GM21381 (cell line): ENCODE measurements around the gene TNNT3.

ENCODE experiments used
- ATAC-seq: cut with Tn5 transposase; IDR thresholded peaks from one replicate; pipeline ENCODE4 v1.9.1; 2021; ENCODE audit warnings: mild to moderate bottlenecking, moderate library complexity; ENCODE audit not compliant: unreplicated experiment

Gene TNNT3

GRCh38 chr11:1893581-1894359 is 25.7 kb upstream of the TNNT3 start:
- ATAC-seq = no peak

GRCh38 chr11:1894759-1895158 is 24.7 kb upstream of the TNNT3 start:
- ATAC-seq = no peak

GRCh38 chr11:1896468-1896867 is 23.0 kb upstream of the TNNT3 start:
- ATAC-seq = no peak

- ATAC-seq = no peak
Observed at GRCh38 chr11:1896923-1897322, 22.6 kb upstream of the TNNT3 start.

- ATAC-seq = no peak
Observed at GRCh38 chr11:1899090-1899489, 20.4 kb upstream of the TNNT3 start.

- ATAC-seq = no peak
Observed at GRCh38 chr11:1899686-1900085, 19.8 kb upstream of the TNNT3 start.

GRCh38 chr11:1906181-1906580 is 13.3 kb upstream of the TNNT3 start:
- ATAC-seq = no peak

- ATAC-seq = no peak
Observed at GRCh38 chr11:1906611-1907423, 12.7 kb upstream of the TNNT3 start.

GRCh38 chr11:1908618-1909017 is 10.9 kb upstream of the TNNT3 start:
- ATAC-seq = no peak

GRCh38 chr11:1909524-1909923 is 10.0 kb upstream of the TNNT3 start:
- no peak for ATAC-seq

- ATAC-seq = no peak
Observed at GRCh38 chr11:1912289-1912878, 7.1 kb upstream of the TNNT3 start.

GRCh38 chr11:1913271-1914060 is 6.0 kb upstream of the TNNT3 start:
- ATAC-seq = no peak

GRCh38 chr11:1915795-1916131 is 3.7 kb upstream of the TNNT3 start:
- no peak for ATAC-seq

- ATAC-seq = no peak
Observed at GRCh38 chr11:1916132-1916985, 3.1 kb upstream of the TNNT3 start.

GRCh38 chr11:1916986-1917522 is 2.4 kb upstream of the TNNT3 start:
- no peak for ATAC-seq

- no peak for ATAC-seq
Observed at GRCh38 chr11:1917523-1918435, 1.7 kb upstream of the TNNT3 start.

- ATAC-seq = no peak
Observed at GRCh38 chr11:1918436-1919315, 827 bp upstream of the TNNT3 start.
